ENCODE data around the gene FBXL16.

- TF ChIP-seq, protein P1, sequence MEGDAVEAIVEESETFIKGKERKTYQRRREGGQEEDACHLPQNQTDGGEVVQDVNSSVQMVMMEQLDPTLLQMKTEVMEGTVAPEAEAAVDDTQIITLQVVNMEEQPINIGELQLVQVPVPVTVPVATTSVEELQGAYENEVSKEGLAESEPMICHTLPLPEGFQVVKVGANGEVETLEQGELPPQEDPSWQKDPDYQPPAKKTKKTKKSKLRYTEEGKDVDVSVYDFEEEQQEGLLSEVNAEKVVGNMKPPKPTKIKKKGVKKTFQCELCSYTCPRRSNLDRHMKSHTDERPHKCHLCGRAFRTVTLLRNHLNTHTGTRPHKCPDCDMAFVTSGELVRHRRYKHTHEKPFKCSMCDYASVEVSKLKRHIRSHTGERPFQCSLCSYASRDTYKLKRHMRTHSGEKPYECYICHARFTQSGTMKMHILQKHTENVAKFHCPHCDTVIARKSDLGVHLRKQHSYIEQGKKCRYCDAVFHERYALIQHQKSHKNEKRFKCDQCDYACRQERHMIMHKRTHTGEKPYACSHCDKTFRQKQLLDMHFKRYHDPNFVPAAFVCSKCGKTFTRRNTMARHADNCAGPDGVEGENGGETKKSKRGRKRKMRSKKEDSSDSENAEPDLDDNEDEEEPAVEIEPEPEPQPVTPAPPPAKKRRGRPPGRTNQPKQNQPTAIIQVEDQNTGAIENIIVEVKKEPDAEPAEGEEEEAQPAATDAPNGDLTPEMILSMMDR (IDR thresholded peaks at IDR 0.05), result no peak
- no peak for TF ChIP-seq POLR2A (IDR thresholded peaks at IDR 0.05)
These were observed 23.7 kb downstream of the FBXL16 start for GRCh38 chr16:681746-682427.
